HG03175 (cell line): ENCODE measurements around the gene UBE2QL1.

Experiments
- ATAC-seq: cut with Tn5 transposase; IDR thresholded peaks from one replicate; pipeline ENCODE4 v1.9.1; 2021; ENCODE audit warnings: mild to moderate bottlenecking, moderate library complexity; ENCODE audit not compliant: unreplicated experiment

Gene UBE2QL1

DNA sequence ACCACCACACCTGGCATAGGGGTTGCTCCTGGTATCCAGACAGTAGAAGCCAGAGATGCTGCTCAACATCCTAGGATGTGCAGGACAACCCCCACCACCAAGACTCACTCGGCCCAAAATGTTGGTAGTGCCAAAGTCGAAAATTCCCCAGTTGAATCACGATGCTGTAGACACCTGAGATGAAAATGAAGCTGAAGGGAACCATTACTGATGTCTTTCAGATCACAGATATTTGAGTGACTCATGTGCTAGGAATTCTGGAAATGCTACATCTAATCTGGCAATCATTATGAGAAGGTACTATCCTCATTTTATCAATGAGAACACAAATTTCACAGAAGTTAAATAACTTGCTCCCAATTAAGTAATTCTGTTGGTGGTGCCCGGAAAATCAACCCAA is 21.0 kb upstream of the UBE2QL1 start:
- no peak for ATAC-seq

DNA sequence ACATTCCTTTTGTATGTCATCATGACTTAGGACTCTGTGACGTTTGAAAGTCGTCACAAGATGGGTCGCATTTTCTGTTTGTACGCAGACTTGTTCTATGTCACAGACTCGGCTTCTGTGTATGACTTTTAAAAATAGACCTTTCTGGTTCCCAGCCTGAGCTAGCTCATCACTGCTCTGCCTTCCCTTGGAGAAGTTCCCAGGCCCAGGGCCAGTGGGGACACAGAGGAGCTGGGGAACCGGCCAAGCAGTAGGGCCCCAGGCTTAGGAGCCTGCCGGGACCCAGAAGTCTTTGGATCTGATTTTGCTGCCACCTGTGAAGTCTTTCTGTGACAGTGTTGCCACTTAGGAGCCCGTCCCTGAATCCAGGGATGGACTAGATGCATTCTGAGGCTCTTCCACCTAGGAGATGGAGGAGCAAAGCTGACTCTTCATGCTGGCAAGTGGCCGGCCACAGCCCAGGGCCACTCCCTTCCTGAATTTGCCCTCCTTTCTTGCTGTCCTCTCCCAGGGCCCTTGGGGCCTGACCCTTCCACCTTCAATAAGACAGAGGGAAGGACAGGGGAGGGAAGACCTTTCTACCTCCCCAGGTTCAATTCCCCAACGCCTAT is 18.1 kb upstream of the UBE2QL1 start:
- no peak for ATAC-seq

DNA sequence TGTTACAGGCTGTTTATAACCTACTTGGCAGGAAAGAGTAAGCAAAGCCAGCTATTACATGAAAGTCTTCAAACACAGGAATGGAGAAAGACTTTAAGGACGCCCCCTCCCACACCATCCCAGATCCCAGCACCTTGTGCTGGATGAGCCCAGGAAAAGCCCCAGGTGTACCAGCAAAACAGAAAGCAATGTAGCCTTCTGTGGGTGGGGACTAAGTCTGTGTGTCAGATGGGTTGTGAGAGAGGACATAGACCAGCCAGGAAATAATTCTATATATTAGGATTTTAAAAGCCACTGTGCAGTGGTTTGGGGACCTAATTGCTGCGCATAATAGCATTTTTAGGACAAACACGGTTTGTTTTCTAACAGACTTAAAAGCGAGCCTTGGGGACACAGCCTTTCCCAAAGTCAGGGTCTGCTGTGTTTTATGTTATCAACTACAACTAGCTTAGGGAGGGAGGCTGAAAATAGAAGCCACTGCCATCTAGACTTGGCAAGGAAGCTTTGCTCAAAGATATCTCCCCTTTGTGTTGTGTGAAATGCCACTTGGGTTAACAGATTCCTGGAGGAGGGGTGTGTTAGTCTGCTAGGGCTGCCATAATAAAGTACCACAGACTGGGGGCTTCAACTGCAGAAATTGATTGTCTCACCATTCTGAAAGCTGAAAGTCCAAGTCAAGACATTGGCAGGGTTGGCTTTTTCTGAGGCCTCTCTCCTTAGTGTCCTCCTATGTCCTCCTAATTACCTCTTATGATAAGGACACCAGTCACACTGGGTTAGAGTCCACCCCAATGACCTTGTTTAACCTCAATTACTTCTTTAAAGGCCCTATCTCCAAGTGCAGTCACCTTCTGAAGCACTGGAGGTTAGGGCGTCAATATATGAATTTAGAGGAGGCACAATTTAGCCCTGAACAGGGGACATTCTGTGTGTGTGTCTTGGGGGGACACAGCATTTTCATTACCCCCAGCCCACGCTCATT is 17.2 kb upstream of the UBE2QL1 start:
- ATAC-seq, result no peak

DNA sequence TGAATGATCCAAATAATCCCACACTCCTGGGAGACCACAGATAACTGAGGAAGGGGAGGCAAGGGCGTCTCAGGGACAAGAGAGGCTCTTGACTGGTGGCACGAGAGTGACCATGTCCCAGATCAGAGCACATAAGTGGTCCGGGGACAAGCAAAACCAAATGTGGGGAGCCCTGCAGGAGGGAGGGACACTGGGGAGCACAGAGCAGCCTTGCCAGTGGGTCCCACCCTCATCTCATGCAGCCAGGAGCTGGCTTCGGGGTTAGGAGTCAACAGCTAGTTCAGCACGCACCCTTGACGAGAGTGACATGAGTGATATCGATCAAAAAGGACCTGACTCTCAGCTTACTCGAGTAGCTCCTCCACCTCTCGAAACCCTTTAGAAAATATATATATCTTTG is 16.5 kb upstream of the UBE2QL1 start:
- ATAC-seq, result no peak

DNA sequence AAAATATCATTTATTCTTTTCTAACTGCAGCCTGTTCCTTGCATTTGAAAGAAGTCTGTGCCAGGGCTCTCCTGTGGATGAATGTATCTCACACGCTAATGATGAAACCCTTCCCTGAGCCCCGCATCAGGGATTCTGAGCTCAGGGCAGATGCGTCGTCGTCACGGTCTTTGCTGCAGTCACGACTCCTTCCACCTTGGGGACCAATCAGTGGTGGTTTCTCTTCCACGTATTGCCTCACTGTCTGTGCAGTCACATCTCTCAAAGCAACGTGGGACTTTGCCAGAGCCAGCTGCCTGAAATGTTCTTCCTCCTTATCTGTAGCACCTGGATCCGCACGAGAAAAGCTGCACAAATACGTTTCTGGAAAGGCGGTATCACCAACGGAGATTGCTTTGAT is 13.9 kb upstream of the UBE2QL1 start:
- no peak for ATAC-seq

DNA sequence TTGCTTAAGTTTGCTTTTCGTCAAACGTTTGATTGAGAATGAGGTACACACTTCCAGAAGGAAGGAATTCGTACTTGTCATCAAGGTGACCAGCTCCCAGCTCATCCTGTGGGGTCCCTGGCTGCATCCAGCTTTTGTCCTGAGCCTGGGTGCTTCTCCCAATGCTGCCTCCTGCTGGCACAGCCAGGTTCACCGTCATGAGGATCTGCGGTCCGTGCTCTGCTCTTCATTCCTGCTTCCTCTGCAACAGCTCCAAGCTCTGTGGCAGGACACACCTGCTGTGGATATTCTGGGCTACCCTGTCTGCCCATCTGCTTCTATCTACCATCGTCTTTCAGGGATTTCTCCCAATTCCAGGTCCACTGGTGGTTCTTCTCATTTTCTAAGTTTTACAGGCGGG is 13.3 kb upstream of the UBE2QL1 start:
- ATAC-seq, result no peak

DNA sequence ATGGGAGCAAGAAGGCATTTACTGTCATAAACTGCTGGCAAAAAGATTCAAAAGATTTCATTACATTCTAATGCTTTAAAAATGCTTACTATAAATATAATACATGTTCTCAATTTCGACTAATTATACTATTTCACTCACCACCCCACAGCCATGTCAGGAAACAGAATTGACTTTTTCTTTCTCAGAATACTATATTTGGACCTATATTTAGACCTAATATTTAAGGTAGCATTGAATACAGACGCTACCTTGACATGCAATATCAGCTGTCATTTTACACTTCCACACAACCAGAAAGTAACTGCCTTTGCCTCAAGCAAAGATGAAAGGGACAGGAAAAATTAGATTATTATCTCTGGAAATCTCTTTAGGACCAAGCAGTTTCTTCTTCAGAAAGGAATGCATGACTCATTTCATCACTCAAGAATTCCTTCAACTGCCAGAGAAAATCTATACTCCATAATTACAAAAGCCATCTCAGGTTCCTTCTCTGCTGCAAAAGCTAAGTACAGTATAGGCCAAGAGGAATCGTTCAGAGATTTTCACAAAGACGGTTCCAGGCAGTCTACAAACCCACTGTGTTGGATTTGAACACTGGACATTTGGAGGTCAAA is 11.8 kb upstream of the UBE2QL1 start:
- ATAC-seq, result no peak

DNA sequence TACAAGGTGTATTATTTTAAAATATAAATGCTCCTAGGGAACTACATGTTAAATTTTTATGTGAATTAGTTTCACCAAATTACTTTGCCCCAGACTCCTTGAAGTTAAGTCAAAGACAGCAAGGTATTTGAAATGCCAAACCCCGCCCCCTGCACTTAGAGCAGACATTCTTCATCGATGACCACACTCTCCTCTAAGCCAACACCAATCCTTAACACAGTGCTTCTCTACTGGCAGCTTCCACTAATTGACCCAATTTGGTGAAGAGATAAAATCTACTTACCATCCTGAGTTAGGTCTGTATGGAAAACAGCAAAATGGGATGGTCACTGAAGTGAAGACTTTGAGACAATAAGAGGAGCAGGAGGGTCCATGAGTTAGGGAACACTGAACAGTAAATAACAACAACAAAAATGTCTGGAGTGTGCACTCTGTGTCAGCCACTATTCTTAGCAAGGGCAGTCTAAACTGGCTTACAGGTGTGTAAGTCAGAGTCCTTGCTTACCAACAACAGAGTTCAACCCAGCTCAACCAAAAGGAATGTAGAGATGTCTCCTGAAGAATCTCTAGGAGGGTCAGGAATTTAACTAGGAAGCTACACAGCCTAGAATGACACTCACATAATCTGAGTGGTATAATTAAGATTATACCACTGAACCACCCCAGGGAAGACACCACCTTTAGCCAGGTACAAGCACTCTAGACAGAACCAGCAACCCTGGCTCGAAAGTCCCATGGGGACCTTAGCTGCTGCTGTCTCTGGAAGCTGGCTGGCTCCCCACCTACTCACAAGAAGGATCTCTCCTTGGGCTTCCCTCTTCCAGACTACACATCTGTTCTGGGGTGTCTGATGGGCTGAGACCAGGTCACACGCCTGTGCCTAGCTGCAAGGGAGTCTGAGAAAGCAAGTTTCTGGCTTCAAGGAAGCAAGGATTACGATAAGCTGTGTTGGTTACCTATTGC is 8.8 kb upstream of the UBE2QL1 start:
- no peak for ATAC-seq

DNA sequence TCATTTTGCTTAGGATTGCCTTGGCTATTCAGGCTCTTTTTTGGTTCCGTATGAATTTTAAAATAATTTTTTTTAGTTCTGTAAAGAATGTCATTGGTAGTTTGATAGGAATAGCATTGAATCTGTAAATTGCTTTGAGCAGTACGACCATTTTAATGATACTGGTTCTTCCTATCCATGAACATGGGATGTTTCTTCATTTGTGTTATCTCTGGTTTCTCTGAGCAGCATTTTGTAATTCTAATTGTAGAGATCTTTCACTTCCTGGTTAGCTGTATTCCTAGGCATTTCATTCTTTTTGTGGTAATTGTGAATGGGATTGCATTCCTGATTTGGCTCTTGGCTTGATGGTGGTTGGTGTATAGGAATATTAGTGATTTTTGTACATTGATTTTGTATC is 6.3 kb upstream of the UBE2QL1 start:
- no peak for ATAC-seq

DNA sequence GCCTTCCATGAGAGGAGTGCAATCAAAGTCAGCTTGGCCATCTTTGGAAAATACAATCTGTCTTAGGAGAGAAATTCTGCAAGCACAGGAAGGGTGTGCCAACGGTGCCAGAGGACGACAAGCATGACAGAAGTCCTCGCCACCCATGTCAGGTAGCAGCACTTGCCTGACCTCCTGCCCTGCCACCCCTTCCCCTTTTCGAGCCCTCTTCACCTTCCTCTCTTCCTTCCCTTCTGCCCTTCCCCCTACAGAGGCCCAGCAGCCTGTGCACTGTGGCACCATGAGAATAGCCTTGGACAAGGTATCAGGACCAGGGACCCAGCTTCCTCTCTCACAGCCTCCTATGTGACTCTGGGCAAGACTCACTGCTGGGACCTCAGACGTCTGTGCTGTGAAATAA is 5.3 kb upstream of the UBE2QL1 start:
- no peak for ATAC-seq

DNA sequence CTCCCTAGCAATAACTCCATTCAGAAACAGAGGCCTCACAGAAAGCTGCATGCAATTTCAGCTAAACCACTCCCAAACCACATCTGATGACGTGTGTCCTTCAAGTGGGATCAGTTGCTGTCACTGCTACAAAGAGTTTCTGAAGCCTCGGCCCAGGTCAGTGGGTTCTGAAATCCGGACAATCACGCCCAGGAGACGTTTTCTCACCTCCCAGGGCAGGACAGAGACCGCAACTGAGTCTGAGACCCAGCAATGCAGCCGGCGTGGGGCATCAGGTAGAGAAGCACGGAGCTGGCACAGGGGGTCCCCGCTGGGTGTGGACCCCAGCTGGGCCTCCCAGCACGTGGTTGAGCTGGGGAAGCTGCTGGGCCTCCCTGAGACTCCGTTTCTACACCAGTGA is 2.6 kb upstream of the UBE2QL1 start:
- no peak for ATAC-seq

DNA sequence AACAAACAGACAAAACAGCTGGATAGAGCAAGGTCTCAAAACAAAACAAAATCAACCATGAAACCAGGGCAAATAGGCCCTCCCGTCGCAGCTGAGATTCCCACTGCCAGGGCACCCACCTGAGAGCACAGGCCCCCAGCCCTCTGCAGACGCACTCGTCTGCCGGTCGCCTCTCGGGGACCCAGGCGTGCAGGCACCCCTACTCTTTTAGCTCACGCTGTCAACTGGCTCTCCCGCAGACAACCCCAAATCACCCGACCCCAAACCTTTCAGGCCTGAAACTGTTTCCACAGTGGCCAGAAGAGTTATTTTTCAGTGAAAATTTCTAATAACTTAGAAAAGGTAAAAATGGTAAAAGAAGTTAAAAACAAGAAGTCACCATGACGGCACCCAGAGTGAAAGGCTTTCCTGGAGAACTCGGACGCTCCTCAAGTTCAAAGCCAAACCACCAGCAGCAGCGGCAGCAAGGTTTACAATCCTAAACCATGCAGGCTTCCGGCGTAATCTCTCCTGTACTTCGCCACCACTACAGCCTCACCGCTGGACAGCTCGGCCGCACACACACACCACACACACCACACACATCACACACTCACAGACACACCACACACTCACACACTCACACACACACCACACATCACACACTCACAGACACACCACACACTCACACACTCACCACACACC is 1.9 kb upstream of the UBE2QL1 start:
- no peak for ATAC-seq

DNA sequence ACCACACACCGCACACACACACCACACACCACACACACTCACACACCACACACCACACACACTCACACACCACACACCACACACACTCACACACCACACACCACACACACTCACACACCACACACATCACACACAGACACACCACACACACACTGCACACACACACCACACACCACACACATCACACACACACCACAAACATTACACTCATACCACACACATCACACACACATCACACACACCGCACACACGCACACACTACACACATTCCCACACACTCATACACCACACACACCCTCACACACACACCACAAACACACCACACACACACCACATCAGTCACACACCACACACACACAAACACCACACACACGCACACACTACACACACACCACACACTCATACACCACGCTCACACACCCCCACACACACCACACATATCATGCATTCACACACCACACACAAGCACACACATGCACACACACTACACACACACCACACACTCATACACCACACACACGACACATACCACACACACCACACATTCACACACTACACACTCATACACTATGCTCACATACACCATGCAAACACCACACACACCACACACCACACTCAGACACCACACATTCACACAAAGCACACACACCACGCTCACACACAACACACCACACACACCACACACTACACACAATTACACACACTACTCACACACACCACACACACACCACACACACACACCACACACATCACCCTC is 1.1 kb upstream of the UBE2QL1 start:
- ATAC-seq, result no peak

DNA sequence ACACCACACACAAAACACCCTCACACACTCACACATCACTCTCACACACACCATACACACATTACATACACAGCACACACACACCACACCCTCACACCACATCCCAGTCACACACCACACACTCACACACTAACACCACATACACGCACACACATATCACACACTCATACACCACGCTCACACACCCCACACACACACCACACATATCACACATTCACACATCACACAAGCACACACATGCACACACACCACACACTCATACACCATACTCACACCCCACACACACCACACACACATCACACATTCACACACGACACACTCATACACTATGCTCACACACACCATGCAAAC is 543 bp upstream of the UBE2QL1 start:
- ATAC-seq, result no peak

DNA sequence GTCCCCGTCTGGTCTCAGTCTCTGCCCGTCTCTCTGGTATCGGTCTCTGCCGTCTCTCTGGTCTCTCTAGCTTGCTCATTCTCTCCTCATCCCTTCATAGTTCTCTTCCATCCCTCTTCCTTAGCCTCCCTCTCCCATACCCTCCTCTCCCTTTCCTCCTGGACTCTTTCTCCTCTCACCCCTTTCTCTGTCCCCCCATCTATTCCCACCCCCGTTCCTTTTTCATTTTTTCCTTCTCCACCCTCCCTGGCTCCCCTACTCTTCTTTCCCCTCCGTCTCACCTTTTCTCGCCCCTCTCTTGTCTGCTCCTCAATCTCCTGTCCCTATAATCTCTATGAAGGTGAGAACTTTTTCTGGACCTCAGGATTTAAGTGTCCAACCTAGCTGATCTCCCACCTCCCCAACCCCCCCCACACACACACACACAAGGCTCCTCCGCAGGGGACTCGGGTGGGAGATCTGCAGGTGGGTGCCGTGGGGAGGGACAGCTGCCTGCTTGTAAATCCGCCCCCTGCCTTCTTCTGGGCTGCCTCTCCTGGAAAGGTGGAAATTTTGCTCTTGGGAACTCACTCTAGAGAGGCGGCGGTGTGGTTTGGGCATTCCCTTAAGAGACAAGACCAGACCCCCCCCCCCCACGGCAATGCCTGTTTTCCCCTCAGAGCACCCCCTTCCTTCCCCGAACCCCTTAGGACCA is 953 bp downstream of the UBE2QL1 start:
- no peak for ATAC-seq

DNA sequence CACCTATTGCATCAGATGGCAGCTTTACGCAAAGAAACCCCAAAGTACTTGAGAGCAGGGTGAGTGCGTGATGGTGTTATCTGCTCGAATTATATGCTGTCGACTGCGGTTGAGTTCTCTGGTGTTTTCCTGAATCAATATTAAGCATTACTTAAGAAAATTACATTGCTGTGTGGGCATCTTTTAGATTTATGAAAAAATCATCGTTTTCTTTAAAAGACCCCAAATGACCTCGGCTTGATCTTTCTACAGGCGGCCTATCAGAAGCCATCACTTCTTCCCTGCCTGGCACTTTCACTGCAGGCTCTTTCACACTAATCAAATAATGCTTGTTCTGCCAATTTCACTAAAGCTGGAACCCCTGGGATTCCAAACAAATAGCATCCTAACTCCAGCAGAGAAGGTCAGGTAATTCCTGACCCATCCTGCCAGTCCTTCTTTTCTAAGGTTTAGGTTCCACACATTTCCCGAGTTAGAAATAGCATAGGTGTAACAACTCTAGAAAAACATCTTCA is 1.7 kb downstream of the UBE2QL1 start:
- ATAC-seq, result no peak

DNA sequence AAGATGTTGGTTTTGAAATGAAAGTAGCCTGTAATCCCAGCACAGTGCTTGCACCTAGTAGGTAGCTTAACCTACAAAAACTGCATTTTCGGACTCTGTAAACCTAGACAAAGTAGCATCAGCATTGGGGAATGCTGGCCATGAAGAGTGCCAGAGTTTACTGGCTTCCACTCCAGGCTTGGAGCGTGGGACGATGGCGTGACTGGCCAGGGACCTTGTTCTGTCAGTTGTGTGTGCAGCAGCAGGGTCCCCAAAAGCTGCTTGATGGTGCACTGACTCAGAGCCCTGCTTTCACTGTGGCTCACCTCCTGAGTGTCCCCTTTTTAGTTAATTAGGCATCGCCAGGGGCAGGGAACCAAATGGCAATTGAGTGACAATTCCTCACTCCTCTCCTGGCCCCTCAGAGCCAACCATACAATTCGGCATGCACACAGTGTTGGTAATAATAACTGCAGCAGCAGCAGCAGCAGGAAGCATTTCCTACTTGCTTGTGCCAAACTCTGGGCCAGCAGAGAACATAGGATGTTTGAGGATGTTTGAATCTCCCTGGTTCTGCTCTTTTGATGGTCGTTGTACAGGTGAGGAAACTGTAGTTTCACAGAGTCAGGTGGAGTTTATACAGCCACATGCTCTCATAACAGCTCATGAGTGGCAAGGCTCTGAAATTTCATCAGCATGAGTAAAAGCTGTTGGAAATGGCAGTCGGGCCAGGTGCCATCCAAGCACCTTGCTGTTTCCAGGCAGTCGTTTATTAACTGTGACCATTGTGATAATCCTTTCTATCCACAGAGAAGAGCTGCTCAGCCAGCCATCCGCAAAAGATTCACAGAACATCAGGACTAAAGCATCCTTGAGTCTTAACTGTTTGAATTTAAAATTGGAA is 4.2 kb downstream of the UBE2QL1 start:
- no peak for ATAC-seq
